Bronchial epithelial cell (primary cell): ENCODE data around the gene YBX3. TPM values are rescaled to one million over a fixed set of nuclear protein-coding genes. Genes with fewer than 3 reads are reported as not detected.
A peak's percentile ranks its signal among the peaks of the same experiment; 100 is the strongest.

ENCODE experiments used
- DNase-seq: peaks from one replicate; pipeline ENCODE4 v3.0.0-alpha.2; 2010; ENCODE audit warnings: low read depth
- FAIRE-seq: peaks from 2 replicates; lab custom pipeline; 2011; peaks lifted over from hg19 to GRCh38; lab: Jason Lieb, UNC
- H3K27me3 ChIP-seq: 2 replicates; pipeline ENCODE4 v1.5.1; 2011; ENCODE audit warnings: low read length; ENCODE audit not compliant: control insufficient read depth, insufficient read depth
- H3K36me3 ChIP-seq: 2 replicates; pipeline ENCODE4 v1.5.1; 2011; ENCODE audit warnings: low read length; ENCODE audit not compliant: control insufficient read depth, insufficient read depth
- H3K4me3 ChIP-seq: 2 replicates; pipeline ENCODE4 v1.5.1; 2011; ENCODE audit warnings: mild to moderate bottlenecking, low read depth, low read length, control low read depth
- CTCF ChIP-seq: IDR thresholded peaks from 2 replicates; pipeline ENCODE4 v1.5.1; 2011; ENCODE audit warnings: mild to moderate bottlenecking, moderate library complexity, low read length, control low read depth, inconsistent platforms; ENCODE audit not compliant: insufficient read depth, severe bottlenecking
- total RNA-seq: library from RNA; depleted of rRNA; stranded (reverse); fragments of >200 nt; gene quantifications from 2 replicates; pipeline ENCODE4 v1.2.1, GENCODE V29; 2014

YBX3 gene
- total RNA-seq, 1 donor from 2014 or later: 134 TPM

DNA sequence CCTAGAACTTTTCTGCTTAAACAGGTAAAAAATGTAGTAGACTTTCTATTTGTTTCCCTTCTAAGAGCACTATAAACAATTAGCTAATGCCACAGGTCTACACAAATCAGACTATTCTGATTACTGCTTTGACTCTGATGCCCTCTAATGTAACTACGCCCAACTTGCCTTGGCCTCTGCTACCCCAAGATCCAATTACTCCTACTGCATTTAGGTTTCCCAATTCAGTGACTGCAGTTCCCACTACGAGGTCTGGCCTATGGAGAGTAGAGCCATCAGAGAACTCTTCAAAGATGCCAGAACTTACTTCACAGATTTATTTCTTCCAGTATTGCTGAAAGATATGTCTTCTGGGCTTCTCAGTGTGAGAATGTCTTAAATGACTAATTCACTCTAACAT, 34.0 kb downstream of the YBX3 start:
- no peaks in the 10 kb centered on the region for H3K36me3 ChIP-seq
- DNase-seq (no peak), FAIRE-seq (no peak)
- H3K27me3 ChIP-seq: no peaks in the 10 kb centered on the region
- no peak overlapping the region for H3K4me3 ChIP-seq
- no peak for TF ChIP-seq CTCF

DNA sequence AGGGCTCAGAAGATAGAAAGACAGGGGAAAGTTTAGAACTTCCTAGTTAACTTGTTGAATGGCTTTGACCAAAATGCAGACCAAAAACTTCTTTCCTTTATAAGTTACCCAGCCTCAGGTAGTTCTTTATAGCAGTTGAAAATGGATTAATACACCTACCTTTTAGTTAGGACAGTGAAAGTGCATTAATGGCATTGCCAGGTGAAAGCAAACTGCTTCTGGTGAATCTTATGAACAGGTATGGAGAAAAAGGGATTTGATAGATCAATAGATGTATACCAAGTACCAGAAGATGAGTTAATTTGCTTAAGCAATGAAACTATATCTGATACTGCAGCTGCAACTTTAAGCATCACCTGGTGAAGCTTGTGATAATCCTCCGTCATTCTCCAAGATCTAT, 35.1 kb downstream of the YBX3 start:
- no peaks in the 10 kb centered on the region for H3K36me3 ChIP-seq

DNA sequence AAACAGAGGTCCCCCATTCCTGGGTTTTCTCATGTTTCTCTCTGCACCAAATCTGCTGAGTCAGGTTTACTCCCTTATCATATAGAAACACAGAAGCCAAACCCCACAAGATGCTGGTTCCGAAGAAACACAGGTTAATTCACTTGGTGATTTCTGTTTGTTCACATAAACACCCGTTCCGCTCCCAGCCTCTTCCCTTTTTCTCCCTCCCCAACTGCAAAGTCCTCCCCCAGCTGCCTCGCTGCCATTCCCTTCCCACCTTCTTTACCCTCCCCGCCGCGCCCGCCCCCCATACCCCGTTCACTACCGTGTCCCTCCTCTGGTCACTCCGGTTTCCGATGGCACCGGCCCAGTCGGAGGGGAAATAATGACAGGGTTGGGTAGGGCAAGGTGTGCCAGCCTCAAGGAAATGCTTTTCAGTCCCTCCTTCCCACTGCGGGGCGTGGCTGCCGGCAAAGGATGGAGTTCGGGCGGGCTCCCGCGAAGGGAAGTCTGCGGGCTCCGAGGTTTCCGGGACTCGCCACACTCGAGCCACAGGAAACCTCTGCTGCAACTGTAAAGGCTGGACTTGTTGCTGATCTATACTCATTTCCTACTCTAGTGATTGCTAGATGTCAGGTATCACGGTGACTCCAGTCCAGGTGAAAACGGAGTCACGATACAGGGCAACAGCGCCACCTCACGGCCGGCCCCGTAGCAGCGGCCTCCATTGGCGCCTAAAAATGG, 49.3 kb downstream of the YBX3 start, which contains the start of gene STYK1:
STYK1 (minus strand) TSS at position 394 of the 726 bp plus-strand sequence. CDS start 39,434 bp downstream, outside the sequence.
- Histone ChIP-seq H3K4me3 (peak within 1 kb of the TSS; percentile 52), H3K27me3 (no peaks in the 10 kb centered on the region), H3K36me3 (no peaks in the 10 kb centered on the region)
- DNase-seq: peak; percentile 85
- peak; percentile 97 for FAIRE-seq
- peak; percentile 91 for TF ChIP-seq CTCF

More for the DNA sequence above, 35.1 kb downstream of the YBX3 start:
- no peaks in the 10 kb centered on the region for H3K27me3 ChIP-seq
- no peak for TF ChIP-seq CTCF
- no peak overlapping the region for H3K4me3 ChIP-seq
- FAIRE-seq (no peak), DNase-seq (no peak)

GRCh38 chr12:10672231-10672868, 50.8 kb downstream of the YBX3 start:
- H3K36me3 ChIP-seq: no peaks in the 10 kb centered on the region
- FAIRE-seq (peak; percentile 40), DNase-seq (no peak)
- no peaks in the 10 kb centered on the region for H3K27me3 ChIP-seq
- no peak for TF ChIP-seq CTCF
- no peak overlapping the region for H3K4me3 ChIP-seq

DNA sequence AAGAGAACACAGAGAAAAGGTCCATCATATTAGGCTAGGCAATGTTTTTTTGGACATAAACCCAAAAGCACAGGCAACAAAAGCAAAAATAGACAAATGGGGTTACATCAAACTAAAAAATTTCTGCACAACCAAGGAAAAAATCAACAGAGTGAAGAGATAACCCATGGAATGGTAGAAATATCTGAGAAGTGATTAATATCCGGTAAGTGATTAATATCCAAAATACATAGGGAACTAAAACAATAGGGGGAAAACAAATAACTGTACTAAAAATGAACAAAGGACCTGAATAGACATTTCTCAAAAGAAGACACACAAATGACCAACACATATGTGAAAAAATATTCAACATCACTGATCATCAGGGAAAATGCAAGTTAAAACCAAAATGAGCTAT, 53.6 kb downstream of the YBX3 start:
- no peaks in the 10 kb centered on the region for H3K36me3 ChIP-seq
- no peak overlapping the region for H3K4me3 ChIP-seq
- TF ChIP-seq CTCF: no peak
- DNase-seq (no peak), FAIRE-seq (no peak)
- H3K27me3 ChIP-seq: no peaks in the 10 kb centered on the region
